Colonic mucosa (tissue), 4 donors: ENCODE data around the gene SLC6A8. TPM values are rescaled to one million over a fixed set of nuclear protein-coding genes. Genes with fewer than 3 reads are reported as not detected.
A peak's percentile ranks its signal among the peaks of the same experiment; 100 is the strongest.
"Not testable (repeated sequence)": the region's sequence is repeated elsewhere in the genome, so short reads cannot be mapped to it uniquely, and the experiment has no call there.

ENCODE experiments used
- DNase-seq: peaks from one replicate; pipeline ENCODE4 v3.0.0-alpha.2; 2020
- H3K27ac ChIP-seq: fragments of 200-600 bp; one replicate; pipeline ENCODE4 v1.8.0; 2021
- H3K27me3 ChIP-seq: fragments of 200-600 bp; one replicate; pipeline ENCODE4 v1.8.0; 2021
- H3K36me3 ChIP-seq: fragments of 200-600 bp; one replicate; pipeline ENCODE4 v1.8.0; 2021
- H3K4me1 ChIP-seq: fragments of 200-600 bp; one replicate; pipeline ENCODE4 v1.8.0; 2021; ENCODE audit warnings: mild to moderate bottlenecking
- H3K4me3 ChIP-seq: fragments of 200-600 bp; one replicate; pipeline ENCODE4 v1.8.0; 2021
- H3K9ac ChIP-seq, 2 donors: one replicate each; pipeline ENCODE4 v1.7.0; 2013; ENCODE audit warnings: control low read depth in 2 of 2, low read depth in 2 of 2, low read length in 2 of 2
- H3K9me3 ChIP-seq: fragments of 200-600 bp; one replicate; pipeline ENCODE4 v1.8.0; 2021
- intact Hi-C: fragments of 100-400 bp; cut with DNase I; formaldehyde crosslinking; loops from one replicate; pipeline ENCODE4 v1.14.1; 2022
- total RNA-seq, 2 donors: library from RNA; stranded (reverse); fragmentation: NEBNext Ultra II Directional in 1 of 2; extraction: Animal tissue kit (Norgen Biotek cat#: 25700) in 1 of 2; gene quantifications; one replicate each; pipeline ENCODE4 v1.2.1, GENCODE V29; 2021
- TF ChIP-seq, protein P1 (sequence below): fragments of 200-600 bp; IDR thresholded peaks from one replicate; pipeline ENCODE4 v1.8.0; 2022; ENCODE audit warnings: antibody characterized with exemption, mild to moderate bottlenecking
- donor health status: healthy.
- donor health status: DM: no; HTN: no; CAD: no.
- donor health status: DM: no; HTN: no; CAD: no.

The SLC6A8 gene
- total RNA-seq, 2 donors from 2014 or later: 197 to 435 TPM

DNA sequence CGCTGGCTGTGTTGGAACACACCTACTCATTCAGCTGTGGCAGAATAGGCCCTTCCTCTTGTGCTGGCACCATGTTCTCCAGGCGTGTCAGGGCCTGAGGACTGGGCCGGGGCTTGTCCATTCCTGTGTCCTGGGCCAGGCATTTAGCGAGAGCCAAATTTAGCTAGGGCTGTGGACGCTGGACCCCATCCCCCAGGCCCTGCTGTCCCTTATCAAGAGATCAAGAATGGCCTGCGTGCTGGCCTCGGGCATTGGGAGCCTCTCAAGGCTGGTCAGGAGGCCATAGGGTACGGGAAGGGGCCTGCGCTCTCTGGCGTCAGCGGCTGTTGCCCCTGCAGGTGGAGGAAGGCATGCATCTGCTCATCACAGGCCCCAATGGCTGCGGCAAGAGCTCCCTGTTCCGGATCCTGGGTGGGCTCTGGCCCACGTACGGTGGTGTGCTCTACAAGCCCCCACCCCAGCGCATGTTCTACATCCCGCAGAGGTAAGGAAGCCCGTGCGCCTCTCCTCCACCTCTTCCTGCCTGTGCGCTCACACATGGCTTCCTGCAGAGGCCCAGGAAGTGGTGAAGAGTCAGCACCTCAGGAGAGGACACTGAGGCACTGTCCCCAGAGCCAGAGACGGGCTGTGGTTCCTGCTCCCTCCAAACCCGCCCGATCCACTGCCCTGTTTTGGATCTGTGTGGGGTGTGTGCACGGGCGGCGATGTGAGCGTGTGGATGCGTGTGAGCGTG is 52.2 kb downstream of the SLC6A8 start:
- no peak for DNase-seq
- Histone ChIP-seq H3K27ac (no peak overlapping the region), H3K9me3 (no peaks in the 10 kb centered on the region), H3K27me3 (no peaks in the 10 kb centered on the region), H3K4me3 (no peak overlapping the region), H3K9ac (no peak overlapping the region), H3K4me1 (no peaks in the 10 kb centered on the region), H3K36me3 (no peaks in the 10 kb centered on the region)
- intact Hi-C loops: no loop called here
- TF ChIP-seq, protein P1, sequence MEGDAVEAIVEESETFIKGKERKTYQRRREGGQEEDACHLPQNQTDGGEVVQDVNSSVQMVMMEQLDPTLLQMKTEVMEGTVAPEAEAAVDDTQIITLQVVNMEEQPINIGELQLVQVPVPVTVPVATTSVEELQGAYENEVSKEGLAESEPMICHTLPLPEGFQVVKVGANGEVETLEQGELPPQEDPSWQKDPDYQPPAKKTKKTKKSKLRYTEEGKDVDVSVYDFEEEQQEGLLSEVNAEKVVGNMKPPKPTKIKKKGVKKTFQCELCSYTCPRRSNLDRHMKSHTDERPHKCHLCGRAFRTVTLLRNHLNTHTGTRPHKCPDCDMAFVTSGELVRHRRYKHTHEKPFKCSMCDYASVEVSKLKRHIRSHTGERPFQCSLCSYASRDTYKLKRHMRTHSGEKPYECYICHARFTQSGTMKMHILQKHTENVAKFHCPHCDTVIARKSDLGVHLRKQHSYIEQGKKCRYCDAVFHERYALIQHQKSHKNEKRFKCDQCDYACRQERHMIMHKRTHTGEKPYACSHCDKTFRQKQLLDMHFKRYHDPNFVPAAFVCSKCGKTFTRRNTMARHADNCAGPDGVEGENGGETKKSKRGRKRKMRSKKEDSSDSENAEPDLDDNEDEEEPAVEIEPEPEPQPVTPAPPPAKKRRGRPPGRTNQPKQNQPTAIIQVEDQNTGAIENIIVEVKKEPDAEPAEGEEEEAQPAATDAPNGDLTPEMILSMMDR: no peak

DNA sequence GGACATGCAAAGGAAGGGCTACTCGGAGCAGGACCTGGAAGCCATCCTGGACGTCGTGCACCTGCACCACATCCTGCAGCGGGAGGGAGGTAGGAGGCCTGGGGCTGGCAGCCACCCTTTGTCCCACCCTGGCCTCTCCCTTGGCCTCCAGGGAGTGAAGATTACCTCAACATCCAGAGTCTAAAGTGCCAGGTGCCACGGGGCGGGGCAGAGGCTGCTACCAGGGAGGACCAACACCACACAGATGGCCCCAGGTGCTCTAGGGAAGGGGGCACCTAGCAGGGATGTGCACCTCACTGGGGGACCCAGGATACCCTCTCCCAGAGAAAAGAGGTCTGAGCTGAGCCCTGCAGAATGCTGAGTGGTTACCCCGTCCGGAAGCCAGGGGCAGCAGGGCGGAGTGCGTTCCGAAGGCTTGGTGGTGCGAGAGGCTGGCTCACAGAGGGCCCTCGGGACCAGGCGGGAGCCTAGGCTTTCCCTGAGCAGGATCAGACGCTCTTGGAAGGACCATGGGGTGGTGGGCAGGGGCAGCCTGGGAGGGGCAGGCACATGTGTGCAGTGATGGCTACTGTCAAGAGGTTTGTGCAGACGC is 53.0 kb downstream of the SLC6A8 start:
- Histone ChIP-seq H3K4me1 (no peaks in the 10 kb centered on the region), H3K27ac (no peak overlapping the region), H3K4me3 (no peak overlapping the region), H3K9ac (no peak overlapping the region), H3K36me3 (no peaks in the 10 kb centered on the region), H3K27me3 (no peaks in the 10 kb centered on the region), H3K9me3 (no peaks in the 10 kb centered on the region)
- no peak for DNase-seq
- intact Hi-C loops: no loop called here
- TF ChIP-seq, protein P1: no peak

DNA sequence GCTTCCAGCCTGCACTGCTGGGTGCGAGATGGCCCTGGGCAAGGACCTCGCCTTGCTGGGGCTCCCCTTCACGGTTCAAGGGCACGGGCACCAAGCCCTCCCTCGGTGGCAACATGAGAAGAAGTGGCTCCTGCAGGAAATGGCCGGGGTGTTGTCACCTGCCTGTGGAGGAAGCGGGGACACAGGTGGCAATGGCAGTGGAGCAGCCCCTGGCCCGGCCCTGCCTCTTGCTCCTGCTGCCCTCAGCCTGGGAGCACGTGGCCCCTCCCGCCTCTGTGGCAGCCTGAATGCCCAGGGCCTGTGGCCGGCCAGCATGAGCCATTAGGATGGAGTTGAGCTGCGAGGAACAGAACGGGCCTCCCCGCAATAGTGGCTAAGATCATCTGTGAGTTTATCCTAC is 53.7 kb downstream of the SLC6A8 start:
- no peaks in the 10 kb centered on the region for H3K9me3 ChIP-seq
- no peaks in the 10 kb centered on the region for H3K27me3 ChIP-seq
- no peak overlapping the region for H3K27ac ChIP-seq
- no peak overlapping the region for H3K9ac ChIP-seq
- H3K4me1 ChIP-seq: no peaks in the 10 kb centered on the region
- H3K36me3 ChIP-seq: no peaks in the 10 kb centered on the region
- DNase-seq: no peak
- H3K4me3 ChIP-seq: no peak overlapping the region
- intact Hi-C loops: no loop called here
- TF ChIP-seq, protein P1: no peak

DNA sequence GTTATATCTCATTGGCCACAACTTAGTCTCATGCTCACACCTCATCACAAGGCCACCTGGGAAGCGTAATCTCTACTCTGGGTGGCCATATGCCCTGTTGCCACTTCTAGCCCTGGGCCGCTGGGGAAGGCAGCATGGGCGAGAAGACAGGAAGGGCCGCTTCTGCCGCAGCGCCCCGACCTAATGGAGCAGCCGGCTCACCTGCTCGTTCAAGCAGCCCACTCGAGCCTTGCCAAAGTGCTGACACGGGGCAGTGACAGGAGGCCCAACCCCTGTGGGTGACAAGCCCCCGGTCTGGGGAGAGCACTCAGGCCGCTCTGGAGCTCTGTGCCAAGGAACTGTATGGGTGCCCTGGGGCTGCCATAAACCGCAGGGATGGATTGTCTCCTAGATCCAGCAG is 54.4 kb downstream of the SLC6A8 start:
- H3K27me3 ChIP-seq, H3K9ac ChIP-seq, H3K27ac ChIP-seq, intact Hi-C loops, DNase-seq, H3K36me3 ChIP-seq, H3K9me3 ChIP-seq, H3K4me3 ChIP-seq, H3K4me1 ChIP-seq: not testable (repeated sequence)

DNA sequence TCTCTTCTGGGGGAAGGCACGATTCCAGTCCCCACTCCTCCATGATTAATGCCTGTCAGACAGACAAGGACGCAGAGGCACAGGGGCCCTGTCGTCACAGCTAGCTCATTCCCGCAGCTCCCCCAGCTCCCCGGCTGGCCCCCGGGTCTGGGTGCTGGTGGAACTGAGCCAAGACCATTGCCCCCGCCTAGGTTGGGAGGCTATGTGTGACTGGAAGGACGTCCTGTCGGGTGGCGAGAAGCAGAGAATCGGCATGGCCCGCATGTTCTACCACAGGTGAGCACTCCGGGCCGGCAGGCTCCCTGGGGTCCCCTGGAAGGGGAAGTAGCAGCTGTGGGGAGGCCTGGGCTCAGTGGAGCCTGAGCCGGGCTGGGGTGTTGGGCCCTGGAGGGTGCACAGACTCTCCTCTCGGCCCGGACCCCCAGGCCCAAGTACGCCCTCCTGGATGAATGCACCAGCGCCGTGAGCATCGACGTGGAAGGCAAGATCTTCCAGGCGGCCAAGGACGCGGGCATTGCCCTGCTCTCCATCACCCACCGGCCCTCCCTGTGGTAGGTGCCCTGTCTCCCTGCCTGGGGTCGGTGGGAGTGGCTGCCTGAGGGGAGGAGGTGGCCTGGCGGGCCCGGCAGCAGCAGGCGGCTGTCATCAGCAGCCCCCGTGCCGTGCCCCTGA is 55.2 kb downstream of the SLC6A8 start:
- H3K9ac ChIP-seq, H3K9me3 ChIP-seq, DNase-seq, H3K36me3 ChIP-seq, H3K4me3 ChIP-seq, H3K4me1 ChIP-seq, H3K27me3 ChIP-seq, intact Hi-C loops: not testable (repeated sequence)
- peak overlapping the region; percentile 22 for H3K27ac ChIP-seq

DNA sequence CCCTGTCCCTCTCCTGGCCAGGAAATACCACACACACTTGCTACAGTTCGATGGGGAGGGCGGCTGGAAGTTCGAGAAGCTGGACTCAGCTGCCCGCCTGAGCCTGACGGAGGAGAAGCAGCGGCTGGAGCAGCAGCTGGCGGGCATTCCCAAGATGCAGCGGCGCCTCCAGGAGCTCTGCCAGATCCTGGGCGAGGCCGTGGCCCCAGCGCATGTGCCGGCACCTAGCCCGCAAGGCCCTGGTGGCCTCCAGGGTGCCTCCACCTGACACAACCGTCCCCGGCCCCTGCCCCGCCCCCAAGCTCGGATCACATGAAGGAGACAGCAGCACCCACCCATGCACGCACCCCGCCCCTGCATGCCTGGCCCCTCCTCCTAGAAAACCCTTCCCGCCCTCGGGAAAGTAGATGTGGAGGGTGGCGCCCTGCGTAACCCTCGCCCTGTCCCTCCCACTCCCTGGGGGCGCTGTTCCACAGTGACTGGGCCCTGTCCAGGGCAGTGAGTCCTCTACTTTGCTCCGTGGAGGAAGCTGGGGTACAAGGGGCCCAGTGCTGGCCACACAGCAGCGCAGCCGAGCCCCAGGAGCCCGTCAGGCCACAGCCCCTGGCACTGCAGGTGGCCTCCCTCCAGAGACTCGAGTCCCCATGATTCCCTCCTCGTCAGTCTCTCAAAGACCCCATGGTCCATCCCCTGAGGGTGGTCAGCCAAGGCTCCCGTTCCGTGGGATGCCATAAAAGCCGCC is 55.9 kb downstream of the SLC6A8 start:
- H3K4me1 ChIP-seq, H3K36me3 ChIP-seq, H3K27me3 ChIP-seq, intact Hi-C loops, H3K9me3 ChIP-seq: not testable (repeated sequence)
- peak overlapping the region; percentile 34 to 50 for H3K9ac ChIP-seq
- DNase-seq: peak; percentile 94
- peak overlapping the region; percentile 13 for H3K4me3 ChIP-seq
- H3K27ac ChIP-seq: peak overlapping the region; percentile 22
